HG02798 (cell line): ENCODE measurements around the gene DPF3.

Source experiments
- ATAC-seq: cut with Tn5 transposase; IDR thresholded peaks from one replicate; pipeline ENCODE4 v1.9.1; 2021; ENCODE audit warnings: mild to moderate bottlenecking; ENCODE audit not compliant: unreplicated experiment, poor library complexity

Gene DPF3

DNA sequence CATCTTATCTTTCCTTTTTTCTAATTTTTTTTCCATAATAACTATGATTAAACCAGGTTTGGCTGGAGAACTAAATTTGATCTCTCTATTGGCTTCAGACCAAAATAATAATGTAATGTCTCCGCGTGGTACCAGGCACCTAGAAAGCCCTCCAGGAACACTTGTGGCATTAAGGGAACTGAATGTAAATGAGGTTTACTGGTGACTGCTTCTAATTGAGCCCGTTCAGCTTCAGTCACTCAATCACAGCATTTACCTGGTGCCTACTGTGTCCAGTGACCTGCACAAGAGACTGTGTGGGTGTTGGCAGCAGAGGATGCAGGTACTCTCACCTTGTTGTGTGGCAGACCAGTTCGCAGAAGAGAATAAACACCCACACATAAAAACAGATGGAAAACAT, 302.5 kb downstream of the DPF3 start:
- no peak for ATAC-seq

DNA sequence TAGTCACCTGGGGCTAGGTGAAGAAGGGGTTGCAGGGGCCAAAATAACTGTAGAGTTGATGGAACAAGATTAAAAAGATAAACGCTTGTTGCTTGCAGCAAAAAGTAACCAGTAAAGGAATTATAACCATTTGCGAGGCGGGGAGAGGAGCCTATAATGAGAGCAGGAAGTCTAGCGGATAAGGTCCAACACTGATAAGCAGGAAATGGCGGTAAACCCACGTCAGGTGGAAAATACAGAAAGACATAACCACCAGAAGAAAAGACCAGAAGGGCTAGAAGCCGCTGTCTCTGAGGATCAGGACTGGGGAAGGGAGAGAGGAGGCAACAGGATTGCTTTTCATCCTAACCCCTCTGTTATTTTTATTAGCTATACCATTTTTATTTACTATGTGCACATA, 303.3 kb downstream of the DPF3 start:
- ATAC-seq = no peak

DNA sequence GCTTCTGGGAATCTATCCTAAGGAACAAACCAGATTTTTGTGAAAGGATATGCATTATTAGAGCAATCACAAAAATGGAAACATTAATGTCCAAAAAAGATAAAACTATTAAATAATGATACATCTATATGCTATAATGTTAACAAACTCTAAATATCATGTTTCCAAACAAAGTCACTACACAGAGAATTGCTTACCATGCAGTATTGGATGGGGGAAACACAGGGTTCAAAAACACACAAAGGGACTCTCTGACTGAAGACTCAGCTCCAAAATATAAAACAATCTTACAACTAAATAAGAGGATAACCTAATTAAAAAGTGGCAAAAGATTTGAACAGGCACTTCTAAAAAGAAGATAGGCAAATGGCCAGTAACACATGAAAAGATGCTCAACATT, 304.2 kb downstream of the DPF3 start:
- no peak for ATAC-seq

DNA sequence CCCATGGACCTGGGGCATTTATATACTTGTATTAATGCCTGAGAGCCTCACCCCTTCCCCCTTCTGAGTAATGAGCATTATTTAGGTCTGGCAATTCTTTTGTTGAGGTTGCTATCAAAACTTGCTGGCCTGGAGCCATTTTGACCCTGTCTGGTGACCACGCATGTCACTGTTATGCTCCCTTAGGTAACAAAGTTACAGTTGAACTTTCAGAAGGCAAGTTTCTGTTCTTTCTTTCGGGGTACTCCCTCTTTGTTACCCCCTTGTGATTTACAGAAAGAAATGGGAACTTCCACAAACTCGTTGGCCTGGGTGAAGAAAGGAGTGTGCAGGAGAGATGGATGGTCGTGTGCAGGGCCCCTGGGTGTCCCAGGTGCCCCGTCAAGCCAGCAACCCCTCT, 305.4 kb downstream of the DPF3 start:
- ATAC-seq = no peak

DNA sequence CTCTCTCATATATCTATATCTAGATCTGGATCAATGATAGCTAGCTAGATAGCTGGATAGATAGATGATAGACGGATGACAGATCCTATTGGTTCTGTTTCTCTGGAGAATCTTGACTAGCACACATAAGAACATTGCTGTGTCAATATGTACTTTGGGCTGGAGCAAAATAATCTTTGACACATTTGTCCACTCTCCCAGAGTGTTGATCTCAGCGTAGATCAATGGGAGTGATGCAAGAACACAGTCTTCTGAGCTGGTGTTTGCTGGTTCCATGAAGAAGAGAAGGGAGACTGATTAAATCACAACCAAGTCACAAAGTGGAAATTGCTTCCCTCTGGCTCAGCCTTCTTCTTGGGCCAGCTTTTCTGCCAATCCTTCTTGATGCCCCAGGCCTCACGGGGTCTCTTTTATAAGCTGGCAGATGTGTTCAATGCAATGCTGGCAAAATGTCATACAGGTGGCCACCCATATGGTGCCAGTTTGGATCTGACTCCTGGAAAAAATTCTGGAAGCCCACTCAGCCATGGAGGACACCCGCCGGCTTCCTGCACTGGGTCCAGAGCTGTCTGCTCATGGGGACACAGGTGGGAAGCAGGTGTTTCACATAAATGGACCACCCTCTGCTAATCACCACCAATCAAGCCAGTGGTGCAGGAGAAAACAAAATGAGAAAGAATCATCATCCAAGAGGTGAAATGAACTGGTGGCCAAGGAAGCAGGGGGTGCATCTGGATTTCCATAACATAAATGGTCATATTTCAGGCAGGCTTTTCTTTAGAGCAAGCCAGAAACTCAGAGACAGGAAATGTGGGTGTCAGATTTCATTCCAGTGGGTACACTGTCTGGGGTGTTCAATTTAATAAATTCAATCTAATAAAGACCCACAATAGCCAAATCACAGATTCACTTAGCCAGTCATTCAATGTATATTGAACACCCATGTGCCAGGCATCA, 310.3 kb downstream of the DPF3 start:
- ATAC-seq = no peak

DNA sequence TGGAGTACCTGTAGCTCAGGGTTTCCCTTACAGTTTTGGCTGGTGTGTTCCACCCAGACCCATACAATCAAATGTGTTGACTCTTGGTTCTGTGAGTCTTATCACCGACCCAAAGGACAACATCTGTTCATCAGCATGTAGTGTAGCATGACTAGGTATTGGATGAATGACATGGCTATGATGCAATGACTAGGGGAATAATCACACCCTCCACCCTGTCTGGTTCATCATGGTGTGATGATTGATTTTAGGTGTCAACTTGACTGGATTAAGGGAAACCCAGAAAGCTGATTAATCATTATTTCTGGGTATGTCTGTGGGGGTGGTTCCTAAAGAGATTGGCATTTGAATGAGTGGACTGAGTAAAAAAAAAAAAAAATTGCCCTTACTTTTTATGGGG, 311.3 kb downstream of the DPF3 start:
- no peak for ATAC-seq

DNA sequence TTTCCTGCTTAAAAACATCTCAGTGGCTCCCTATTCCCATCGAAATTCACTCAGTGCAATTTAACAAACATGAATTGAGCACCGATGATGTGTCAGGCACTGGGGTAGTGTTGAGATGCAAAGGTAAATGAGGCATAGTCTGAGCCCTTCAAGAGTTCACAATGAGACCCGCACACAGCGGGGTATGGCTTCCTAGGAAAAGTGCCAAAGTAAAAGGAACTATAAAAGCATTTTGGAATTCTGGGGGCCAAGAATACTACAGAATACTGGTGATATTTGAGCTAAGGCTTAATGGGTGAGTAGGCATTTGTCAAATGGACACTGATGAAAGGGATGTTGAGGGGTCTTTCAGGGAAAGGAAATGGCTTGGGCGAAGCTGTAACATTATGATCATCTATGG, 315.4 kb downstream of the DPF3 start:
- no peak for ATAC-seq

DNA sequence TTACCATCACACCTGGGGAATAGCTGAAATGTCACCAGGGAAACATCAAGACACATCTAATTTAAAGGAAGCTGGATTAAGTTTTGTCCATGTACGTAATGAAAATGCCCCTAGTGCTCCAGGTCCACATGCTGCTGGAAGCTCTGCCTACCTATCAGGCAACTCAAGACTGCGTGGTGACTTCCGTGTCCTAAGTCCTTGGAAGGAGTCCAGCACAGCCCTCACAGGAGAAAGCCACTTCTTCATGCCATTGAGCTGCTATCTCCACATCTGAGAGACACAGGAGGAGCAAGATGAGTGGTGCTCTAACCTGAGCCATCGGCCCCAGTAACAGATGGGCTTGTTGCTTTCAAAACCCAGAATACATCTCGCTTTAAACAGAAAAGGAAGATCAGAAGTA, 316.4 kb downstream of the DPF3 start:
- ATAC-seq = no peak

DNA sequence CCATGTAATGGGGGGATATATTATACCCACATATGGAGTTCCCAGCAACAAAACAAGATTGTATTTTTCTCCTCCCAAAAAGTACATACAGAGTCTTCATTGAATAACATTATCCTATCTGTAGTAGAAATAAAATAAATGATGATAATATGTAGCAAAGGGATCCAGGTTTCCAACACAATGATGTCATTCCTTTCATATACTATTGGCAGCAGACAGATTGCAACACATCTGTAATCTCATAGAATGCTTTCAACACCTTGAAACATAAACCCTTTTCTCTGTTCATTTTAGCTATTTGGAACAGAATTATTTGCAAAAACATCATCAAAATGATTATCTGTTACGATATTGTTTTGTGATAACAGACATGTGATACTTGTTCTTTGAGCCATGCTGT, 317.6 kb downstream of the DPF3 start:
- no peak for ATAC-seq

DNA sequence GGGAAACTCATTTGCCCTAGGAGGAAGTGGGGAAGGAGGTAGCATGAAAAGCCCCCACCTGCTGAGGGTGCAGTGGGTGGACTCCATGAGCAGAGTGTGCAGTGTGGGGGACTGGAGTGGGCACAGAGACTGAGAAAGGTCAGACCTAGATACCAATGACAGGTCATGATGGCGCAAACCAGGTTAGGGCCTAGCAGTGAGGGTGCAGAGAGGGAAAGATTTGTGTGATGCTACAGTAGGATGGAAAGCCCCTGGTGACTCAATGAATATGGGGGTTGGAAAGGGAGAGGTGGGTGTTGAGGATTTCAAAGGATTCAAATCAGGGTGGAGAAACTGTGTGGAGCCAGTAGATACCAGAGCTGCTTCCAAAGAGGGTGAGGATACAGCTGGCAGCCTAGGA, 319.2 kb downstream of the DPF3 start:
- no peak for ATAC-seq

DNA sequence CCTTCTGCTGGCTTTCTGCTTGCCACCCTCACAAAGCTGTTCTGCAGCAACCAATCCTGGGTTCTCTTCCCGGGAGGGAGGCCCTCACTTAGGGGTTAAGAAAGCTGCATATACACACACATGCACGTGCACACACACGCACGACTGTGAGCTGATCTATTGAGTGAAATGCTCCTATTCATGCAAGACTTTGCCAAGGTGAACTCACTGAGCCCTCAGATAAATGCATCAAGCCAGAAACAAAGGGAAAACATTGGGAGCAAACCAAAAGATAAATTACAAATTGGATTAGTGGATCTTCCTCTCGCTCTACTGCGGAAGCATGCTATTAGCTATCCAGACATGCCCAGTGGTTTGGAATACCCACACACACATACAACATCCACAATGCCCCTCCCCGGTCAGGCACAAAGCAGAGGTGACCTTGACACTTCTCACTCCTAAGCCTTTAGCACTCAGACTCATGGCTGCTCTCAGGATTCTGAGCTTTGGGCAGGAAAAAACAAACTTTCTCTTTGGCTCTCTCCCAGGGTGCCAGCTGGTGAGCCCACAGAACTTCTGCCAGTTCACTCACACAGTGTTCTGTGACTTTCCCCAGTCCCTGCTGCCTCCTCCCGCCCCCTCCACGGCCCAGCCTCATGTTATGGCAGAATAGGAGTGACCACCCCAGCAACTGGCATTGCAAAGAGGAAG, 320.0 kb downstream of the DPF3 start:
- ATAC-seq = no peak
